ENCODE results near the gene WAS. TPM values are rescaled to one million over a fixed set of nuclear protein-coding genes. Genes with fewer than 3 reads are reported as not detected.

The WAS gene
- polyA plus RNA-seq, 3 donors, result 22.8 to 159 (median 38.0) TPM

DNA sequence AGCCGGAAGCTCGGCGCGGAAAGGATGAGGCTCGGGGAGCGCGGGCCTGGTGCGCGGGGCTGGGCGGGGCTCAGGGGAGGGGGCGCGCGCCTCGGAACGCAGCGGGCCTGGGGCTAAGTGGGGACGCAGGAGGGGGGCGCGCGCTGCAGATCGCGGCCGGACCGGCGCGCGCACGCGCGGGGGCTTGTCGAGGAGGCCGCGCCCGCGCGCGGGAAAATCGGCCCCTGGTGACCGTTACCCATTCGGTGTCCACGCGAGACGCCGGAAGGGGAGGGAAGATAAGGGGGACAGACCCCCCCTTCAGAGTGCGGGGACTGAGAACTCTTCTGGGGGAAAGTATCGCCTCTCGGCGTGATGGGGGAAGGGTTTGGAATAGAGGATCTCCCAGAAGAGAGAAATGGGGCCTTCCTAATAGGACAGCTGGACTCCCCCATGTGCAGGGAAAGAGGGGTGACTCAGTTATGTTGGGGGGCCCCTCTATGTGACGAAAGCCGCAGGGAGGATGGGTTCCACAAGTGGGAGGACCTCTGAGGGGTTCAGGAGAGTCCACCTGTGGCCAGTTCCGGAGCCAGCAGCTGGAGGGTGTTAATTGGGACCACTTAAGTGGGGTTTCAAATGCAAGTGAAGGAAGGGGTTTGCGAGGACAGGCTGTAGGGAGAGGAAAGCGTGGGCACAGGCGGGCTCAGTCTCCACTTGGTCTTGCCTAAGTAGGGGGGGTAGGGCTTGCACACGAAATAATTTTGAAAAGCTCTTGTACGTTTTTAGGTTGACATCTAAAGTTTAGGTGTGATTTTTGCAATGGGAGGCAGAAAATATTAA lies 13.5 kb downstream of the WAS start:
- TF ChIP-seq, protein P1, sequence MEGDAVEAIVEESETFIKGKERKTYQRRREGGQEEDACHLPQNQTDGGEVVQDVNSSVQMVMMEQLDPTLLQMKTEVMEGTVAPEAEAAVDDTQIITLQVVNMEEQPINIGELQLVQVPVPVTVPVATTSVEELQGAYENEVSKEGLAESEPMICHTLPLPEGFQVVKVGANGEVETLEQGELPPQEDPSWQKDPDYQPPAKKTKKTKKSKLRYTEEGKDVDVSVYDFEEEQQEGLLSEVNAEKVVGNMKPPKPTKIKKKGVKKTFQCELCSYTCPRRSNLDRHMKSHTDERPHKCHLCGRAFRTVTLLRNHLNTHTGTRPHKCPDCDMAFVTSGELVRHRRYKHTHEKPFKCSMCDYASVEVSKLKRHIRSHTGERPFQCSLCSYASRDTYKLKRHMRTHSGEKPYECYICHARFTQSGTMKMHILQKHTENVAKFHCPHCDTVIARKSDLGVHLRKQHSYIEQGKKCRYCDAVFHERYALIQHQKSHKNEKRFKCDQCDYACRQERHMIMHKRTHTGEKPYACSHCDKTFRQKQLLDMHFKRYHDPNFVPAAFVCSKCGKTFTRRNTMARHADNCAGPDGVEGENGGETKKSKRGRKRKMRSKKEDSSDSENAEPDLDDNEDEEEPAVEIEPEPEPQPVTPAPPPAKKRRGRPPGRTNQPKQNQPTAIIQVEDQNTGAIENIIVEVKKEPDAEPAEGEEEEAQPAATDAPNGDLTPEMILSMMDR (IDR thresholded peaks at IDR 0.05), result no peak
- H3K4me1 Mint-ChIP-seq, result peaks cover 47% of the 10 kb centered on the region
- H4K20me1 ChIP-seq (ENCODE audit: insufficient read depth, low read length), result no peaks in the 10 kb centered on the region
- peak overlapping the region; percentile 81 for H3K9ac ChIP-seq (ENCODE audit: insufficient read depth, low read length, poor library complexity, severe bottlenecking)
- peak overlapping the region in 1 of 2 donors; percentile 95 for H3K27ac ChIP-seq (ENCODE audit: low read depth in 1 of 2, low read length in 2 of 2)
- H3K27me3 Mint-ChIP-seq (ENCODE audit: low read depth in 3 of 3), result peaks cover 0 to 5% (median 1%) of the 10 kb centered on the region in 3 donors
- H3K36me3 Mint-ChIP-seq, result peaks cover 13 to 17% of the 10 kb centered on the region in 2 donors
- no peak for DNase-seq
- H3K4me1 ChIP-seq (ENCODE audit: control insufficient read depth in 1 of 2, insufficient read depth in 2 of 2, low read length in 2 of 2), result peaks cover 34 to 37% of the 10 kb centered on the region in 2 donors
- peak overlapping the region; percentile 38 to 76 (median 48) for H3K4me3 ChIP-seq (replicated peaks in 1 of 3; ENCODE audit: low read depth in 2 of 3, low read length in 3 of 3)
- H3K27me3 ChIP-seq (ENCODE audit: control insufficient read depth in 2 of 2, insufficient read depth in 2 of 2, low read length in 2 of 2), result no peaks in the 10 kb centered on the region
- H3K9me3 ChIP-seq (replicated peaks in 1 of 2; ENCODE audit: control insufficient read depth in 1 of 2, insufficient read depth in 1 of 2, low read length in 2 of 2), result no peaks in the 10 kb centered on the region
- peak overlapping the region; percentile 50 for H2AFZ ChIP-seq (ENCODE audit: insufficient read depth, low read depth, low read length, poor library complexity, severe bottlenecking)
- peaks cover 6 to 30% of the 10 kb centered on the region in 2 donors for H3K36me3 ChIP-seq (replicated peaks in 1 of 2; ENCODE audit: control insufficient read depth in 1 of 2, insufficient read depth in 2 of 2, low read length in 2 of 2)
- intact Hi-C loops (cut with micrococcal nuclease), result loop anchor here (10.0 kb wide), 2 partner anchors 52 to 108 kb away; partner anchors contain the start of gene HDAC6 (in 1 of the 2)
- H3K27ac Mint-ChIP-seq, result peak overlapping the region; percentile 21 to 92 (median 80)
- H3K4me2 ChIP-seq (replicated peaks; ENCODE audit: extremely low read depth, low read length, poor library complexity, severe bottlenecking), result peak overlapping the region; percentile 69
- H3K4me3 Mint-ChIP-seq, result peak overlapping the region; percentile 62 to 76
- 2% methylated on average over 13 of the region's 56 CpGs for WGBS (ENCODE audit: insufficient coverage)
- H3K9me3 Mint-ChIP-seq, result peaks cover 0 to 9% (median 0%) of the 10 kb centered on the region in 7 donors
- peaks cover 50% of the 10 kb centered on the region for H3K79me2 ChIP-seq (ENCODE audit: insufficient read depth, low read length)

DNA sequence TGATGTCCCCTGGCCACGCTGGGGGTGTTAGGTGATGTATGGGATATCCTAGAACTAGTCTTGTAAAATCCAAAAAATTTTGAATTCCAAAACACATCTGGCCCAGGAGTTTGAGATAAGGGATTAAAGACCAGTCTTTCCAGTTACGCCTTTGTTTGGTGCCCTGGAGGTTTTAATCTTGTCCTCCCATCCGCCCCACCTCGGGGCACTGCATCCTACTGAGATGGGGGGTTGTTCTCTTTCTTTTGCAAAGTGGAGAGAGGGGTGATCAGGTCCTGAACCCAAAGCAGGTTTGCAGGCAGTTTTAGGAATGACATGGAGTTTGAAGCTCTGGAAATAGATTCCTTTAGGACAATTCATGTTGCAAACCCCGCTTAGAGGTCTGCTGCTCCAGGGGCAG lies 14.7 kb downstream of the WAS start:
- no CpG with 5 or more reads among the region's 5 CpGs for WGBS (ENCODE audit: insufficient coverage)
- Histone ChIP-seq H3K79me2 (ENCODE audit: insufficient read depth, low read length) (peaks cover 60% of the 10 kb centered on the region), H3K9me3 (replicated peaks in 1 of 2; ENCODE audit: control insufficient read depth in 1 of 2, insufficient read depth in 1 of 2, low read length in 2 of 2) (no peaks in the 10 kb centered on the region), H3K9ac (ENCODE audit: insufficient read depth, low read length, poor library complexity, severe bottlenecking) (no peak overlapping the region), H4K20me1 (ENCODE audit: insufficient read depth, low read length) (no peaks in the 10 kb centered on the region), H3K27me3 (ENCODE audit: control insufficient read depth in 2 of 2, insufficient read depth in 2 of 2, low read length in 2 of 2) (no peaks in the 10 kb centered on the region), H3K4me2 (replicated peaks; ENCODE audit: extremely low read depth, low read length, poor library complexity, severe bottlenecking) (no peak overlapping the region), H3K4me1 (ENCODE audit: control insufficient read depth in 1 of 2, insufficient read depth in 2 of 2, low read length in 2 of 2) (peaks cover 28 to 29% of the 10 kb centered on the region in 2 donors), H2AFZ (ENCODE audit: insufficient read depth, low read depth, low read length, poor library complexity, severe bottlenecking) (no peak overlapping the region), H3K4me3 (replicated peaks in 1 of 3; ENCODE audit: low read depth in 2 of 3, low read length in 3 of 3) (no peak overlapping the region), H3K27ac (ENCODE audit: low read depth in 1 of 2, low read length in 2 of 2) (no peak overlapping the region), H3K36me3 (replicated peaks in 1 of 2; ENCODE audit: control insufficient read depth in 1 of 2, insufficient read depth in 2 of 2, low read length in 2 of 2) (peaks cover 11 to 41% of the 10 kb centered on the region in 2 donors)
- intact Hi-C loops (cut with micrococcal nuclease), result loop anchor here (10.0 kb wide), 2 partner anchors 54 to 106 kb away; partner anchors contain the start of gene HDAC6 (in 1 of the 2)
- H3K27ac Mint-ChIP-seq, result peak overlapping the region in 1 of 7 donors; percentile 50
- DNase-seq, result no peak
- H3K4me1 Mint-ChIP-seq, result peaks cover 37% of the 10 kb centered on the region
- TF ChIP-seq, protein P1 (IDR thresholded peaks at IDR 0.05), result no peak
- H3K9me3 Mint-ChIP-seq, result peaks cover 0 to 9% (median 0%) of the 10 kb centered on the region in 7 donors
- no peak overlapping the region for H3K4me3 Mint-ChIP-seq
- H3K27me3 Mint-ChIP-seq (ENCODE audit: low read depth in 3 of 3), result peaks cover 0 to 3% (median 1%) of the 10 kb centered on the region in 3 donors
- peaks cover 24% of the 10 kb centered on the region in 2 donors for H3K36me3 Mint-ChIP-seq

All from CD14-positive monocyte (primary cell).